ENCODE measurements around the gene PLXDC2. TPM values are rescaled to one million over a fixed set of nuclear protein-coding genes. Genes with fewer than 3 reads are reported as not detected.

The PLXDC2 gene
- polyA plus RNA-seq, 1 of the 3 experiments (the other 2 are of a cell fraction): 2.5 TPM

DNA sequence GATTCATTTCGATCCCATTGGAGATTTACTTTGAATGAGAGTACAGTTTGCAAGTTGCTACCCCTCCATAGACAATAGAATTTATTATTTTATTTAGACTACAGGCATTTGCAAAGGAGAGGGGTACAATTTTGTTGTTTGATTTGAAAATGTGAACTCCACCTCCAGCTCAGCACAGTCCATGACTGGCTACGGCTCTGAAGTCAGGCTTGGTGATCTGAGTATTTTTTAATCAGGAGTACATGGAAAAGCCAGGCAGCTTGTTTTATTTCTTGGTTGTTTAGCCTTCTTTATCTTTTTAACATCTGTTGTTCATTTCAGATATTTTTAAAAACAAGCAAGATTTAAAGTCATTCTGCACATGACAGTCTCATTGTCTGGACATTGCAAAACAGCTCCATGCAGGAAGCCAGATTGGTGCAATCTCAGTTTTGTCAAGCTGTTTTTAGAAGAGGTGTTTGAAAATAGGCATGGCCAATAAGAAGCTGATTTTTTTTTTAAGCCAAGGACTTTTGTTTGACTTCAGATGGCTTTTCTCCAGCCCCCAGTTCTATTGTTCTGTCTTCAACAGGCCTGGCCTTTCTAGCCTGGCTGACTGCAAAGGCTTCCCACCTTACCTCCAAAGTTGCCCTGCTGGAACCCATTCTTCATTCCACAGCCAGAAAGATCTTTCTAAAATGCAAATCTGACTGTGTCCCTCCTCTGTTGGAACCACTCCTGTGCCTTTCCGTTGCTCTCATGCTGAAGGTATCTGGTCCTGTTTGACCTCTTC, 12.2 kb downstream of the PLXDC2 start:
- Histone ChIP-seq H3K4me3 (ENCODE audit: low read depth in 2 of 2, low read length in 1 of 2) (no peak overlapping the region), H3K9me2 (no peaks in the 10 kb centered on the region), H3K4me1 (ENCODE audit: control insufficient read depth in 1 of 2, insufficient read depth in 2 of 2, low read depth in 1 of 2, low read length in 1 of 2) (peaks cover 5 to 16% of the 10 kb centered on the region in 2 experiments; a peak in 3 of 4 replicates), H3K36me3 (replicated peaks in 1 of 2; ENCODE audit: control insufficient read depth in 1 of 2, insufficient read depth in 2 of 2, low read length in 1 of 2) (no peaks in the 10 kb centered on the region), H3K27me3 (ENCODE audit: insufficient read depth) (no peaks in the 10 kb centered on the region), H3F3A (replicated peaks; ENCODE audit: insufficient read depth) (no peaks in the 10 kb centered on the region), H2AFZ (ENCODE audit: low read depth) (no peak overlapping the region), H4K20me1 (ENCODE audit: insufficient read depth) (no peaks in the 10 kb centered on the region), H3K9me3 (no peaks in the 10 kb centered on the region), H3K79me2 (ENCODE audit: insufficient read depth) (no peaks in the 10 kb centered on the region), H3K4me2 (no peak overlapping the region), H3K9ac (no peak overlapping the region), H3K27ac (ENCODE audit: low read depth in 2 of 2, low read length in 1 of 2) (0 out of 4 replicates have a peak overlapping the region, but pooled peaks of 1 of the 2 experiments have one; percentile 40)
- CTCF ChIA-PET: interaction anchor here (0.8 to 1.0 kb wide), 2 partner anchors 9 to 10 kb away, joined by 3 to 6 read pairs; no protein-coding TSS in a partner anchor
- POLR2A ChIA-PET: interaction anchor here (1.0 kb wide), 1 partner anchor 15 kb away, joined by 4 read pairs; no protein-coding TSS in a partner anchor
- TF ChIP-seq FOXM1 (IDR thresholded peaks at IDR 0.05; ENCODE audit: low read depth): no peak
- TF ChIP-seq, protein P1, sequence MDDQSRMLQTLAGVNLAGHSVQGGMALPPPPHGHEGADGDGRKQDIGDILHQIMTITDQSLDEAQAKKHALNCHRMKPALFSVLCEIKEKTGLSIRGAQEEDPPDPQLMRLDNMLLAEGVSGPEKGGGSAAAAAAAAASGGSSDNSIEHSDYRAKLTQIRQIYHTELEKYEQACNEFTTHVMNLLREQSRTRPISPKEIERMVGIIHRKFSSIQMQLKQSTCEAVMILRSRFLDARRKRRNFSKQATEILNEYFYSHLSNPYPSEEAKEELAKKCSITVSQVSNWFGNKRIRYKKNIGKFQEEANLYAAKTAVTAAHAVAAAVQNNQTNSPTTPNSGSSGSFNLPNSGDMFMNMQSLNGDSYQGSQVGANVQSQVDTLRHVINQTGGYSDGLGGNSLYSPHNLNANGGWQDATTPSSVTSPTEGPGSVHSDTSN (IDR thresholded peaks at IDR 0.05): no peak
- TF ChIP-seq NFIC (IDR thresholded peaks at IDR 0.05; ENCODE audit: borderline replicate concordance): no peak
- TF ChIP-seq, protein P2, sequence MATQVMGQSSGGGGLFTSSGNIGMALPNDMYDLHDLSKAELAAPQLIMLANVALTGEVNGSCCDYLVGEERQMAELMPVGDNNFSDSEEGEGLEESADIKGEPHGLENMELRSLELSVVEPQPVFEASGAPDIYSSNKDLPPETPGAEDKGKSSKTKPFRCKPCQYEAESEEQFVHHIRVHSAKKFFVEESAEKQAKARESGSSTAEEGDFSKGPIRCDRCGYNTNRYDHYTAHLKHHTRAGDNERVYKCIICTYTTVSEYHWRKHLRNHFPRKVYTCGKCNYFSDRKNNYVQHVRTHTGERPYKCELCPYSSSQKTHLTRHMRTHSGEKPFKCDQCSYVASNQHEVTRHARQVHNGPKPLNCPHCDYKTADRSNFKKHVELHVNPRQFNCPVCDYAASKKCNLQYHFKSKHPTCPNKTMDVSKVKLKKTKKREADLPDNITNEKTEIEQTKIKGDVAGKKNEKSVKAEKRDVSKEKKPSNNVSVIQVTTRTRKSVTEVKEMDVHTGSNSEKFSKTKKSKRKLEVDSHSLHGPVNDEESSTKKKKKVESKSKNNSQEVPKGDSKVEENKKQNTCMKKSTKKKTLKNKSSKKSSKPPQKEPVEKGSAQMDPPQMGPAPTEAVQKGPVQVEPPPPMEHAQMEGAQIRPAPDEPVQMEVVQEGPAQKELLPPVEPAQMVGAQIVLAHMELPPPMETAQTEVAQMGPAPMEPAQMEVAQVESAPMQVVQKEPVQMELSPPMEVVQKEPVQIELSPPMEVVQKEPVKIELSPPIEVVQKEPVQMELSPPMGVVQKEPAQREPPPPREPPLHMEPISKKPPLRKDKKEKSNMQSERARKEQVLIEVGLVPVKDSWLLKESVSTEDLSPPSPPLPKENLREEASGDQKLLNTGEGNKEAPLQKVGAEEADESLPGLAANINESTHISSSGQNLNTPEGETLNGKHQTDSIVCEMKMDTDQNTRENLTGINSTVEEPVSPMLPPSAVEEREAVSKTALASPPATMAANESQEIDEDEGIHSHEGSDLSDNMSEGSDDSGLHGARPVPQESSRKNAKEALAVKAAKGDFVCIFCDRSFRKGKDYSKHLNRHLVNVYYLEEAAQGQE (IDR thresholded peaks at IDR 0.05; ENCODE audit: low read depth, low read length): no peak
- no peak for TF ChIP-seq FOSL2 (IDR thresholded peaks at IDR 0.05; ENCODE audit: borderline replicate concordance, low read depth)
- 80% methylated on average over 3 of the region's 3 CpGs for WGBS (ENCODE audit: low lambda C conversion rate)
- DNase-seq: no peak

DNA sequence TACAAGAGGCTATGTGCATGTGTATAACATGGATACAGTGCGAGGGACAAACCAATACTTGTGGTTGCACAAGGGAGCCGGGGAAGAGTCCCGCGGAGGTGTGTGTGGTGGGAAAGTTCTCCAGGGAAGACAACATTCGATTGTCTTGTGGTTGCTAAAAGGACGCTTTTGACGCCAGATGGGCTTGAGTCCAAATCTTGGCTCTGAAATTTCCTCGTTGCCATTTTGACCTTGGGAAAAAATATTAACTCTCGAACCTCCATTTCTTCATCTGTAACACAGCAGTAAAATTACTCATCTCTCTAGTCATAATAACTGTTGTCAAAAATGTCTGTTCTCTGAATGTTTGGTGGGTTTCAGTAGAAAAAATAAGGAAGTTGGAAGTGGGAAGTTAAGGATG, 16.5 kb downstream of the PLXDC2 start:
- Histone ChIP-seq H3K9me2 (no peaks in the 10 kb centered on the region), H3F3A (replicated peaks; ENCODE audit: insufficient read depth) (no peaks in the 10 kb centered on the region), H4K20me1 (ENCODE audit: insufficient read depth) (no peaks in the 10 kb centered on the region), H3K4me1 (ENCODE audit: control insufficient read depth in 1 of 2, insufficient read depth in 2 of 2, low read depth in 1 of 2, low read length in 1 of 2) (peaks cover 0 to 3% of the 10 kb centered on the region in 2 experiments; a peak in 3 of 4 replicates), H2AFZ (ENCODE audit: low read depth) (no peak overlapping the region), H3K4me3 (ENCODE audit: low read depth in 2 of 2, low read length in 1 of 2) (no peak overlapping the region), H3K4me2 (no peak overlapping the region), H3K9ac (no peak overlapping the region), H3K36me3 (replicated peaks in 1 of 2; ENCODE audit: control insufficient read depth in 1 of 2, insufficient read depth in 2 of 2, low read length in 1 of 2) (no peaks in the 10 kb centered on the region), H3K9me3 (no peaks in the 10 kb centered on the region), H3K79me2 (ENCODE audit: insufficient read depth) (no peaks in the 10 kb centered on the region), H3K27me3 (ENCODE audit: insufficient read depth) (no peaks in the 10 kb centered on the region), H3K27ac (ENCODE audit: low read depth in 2 of 2, low read length in 1 of 2) (no peak overlapping the region)
- DNase-seq: no peak
- CTCF ChIA-PET: no interaction called here
- POLR2A ChIA-PET: no interaction called here
- 67% methylated on average over 9 of the region's 9 CpGs for WGBS (ENCODE audit: low lambda C conversion rate)
- TF ChIP-seq NFIC (IDR thresholded peaks at IDR 0.05; ENCODE audit: borderline replicate concordance) (no peak), RFX5 (IDR thresholded peaks at IDR 0.05; ENCODE audit: low read length) (no peak), NRF1 (IDR thresholded peaks at IDR 0.05; ENCODE audit: low read depth, low read length) (no peak), YY1 (IDR thresholded peaks at IDR 0.05; ENCODE audit: low read depth) (no peak), GATA2 (CRISPR knock-in tag; IDR thresholded peaks at IDR 0.05) (no peak), MEF2A (IDR thresholded peaks at IDR 0.05; ENCODE audit: borderline replicate concordance, low read depth) (no peak), TAF1 (IDR thresholded peaks at IDR 0.05; ENCODE audit: borderline replicate concordance, low read depth, low read length) (no peak), EP300 (IDR thresholded peaks at IDR 0.05; ENCODE audit: borderline replicate concordance in 1 of 2, low read depth in 1 of 2, low read length in 1 of 2) (no peak), SIN3A (IDR thresholded peaks at IDR 0.05; ENCODE audit: borderline replicate concordance, low read depth, low read length) (no peak), FOXM1 (IDR thresholded peaks at IDR 0.05; ENCODE audit: low read depth) (no peak), ELF1 (IDR thresholded peaks at IDR 0.05) (no peak)
- TF ChIP-seq, protein P3, sequence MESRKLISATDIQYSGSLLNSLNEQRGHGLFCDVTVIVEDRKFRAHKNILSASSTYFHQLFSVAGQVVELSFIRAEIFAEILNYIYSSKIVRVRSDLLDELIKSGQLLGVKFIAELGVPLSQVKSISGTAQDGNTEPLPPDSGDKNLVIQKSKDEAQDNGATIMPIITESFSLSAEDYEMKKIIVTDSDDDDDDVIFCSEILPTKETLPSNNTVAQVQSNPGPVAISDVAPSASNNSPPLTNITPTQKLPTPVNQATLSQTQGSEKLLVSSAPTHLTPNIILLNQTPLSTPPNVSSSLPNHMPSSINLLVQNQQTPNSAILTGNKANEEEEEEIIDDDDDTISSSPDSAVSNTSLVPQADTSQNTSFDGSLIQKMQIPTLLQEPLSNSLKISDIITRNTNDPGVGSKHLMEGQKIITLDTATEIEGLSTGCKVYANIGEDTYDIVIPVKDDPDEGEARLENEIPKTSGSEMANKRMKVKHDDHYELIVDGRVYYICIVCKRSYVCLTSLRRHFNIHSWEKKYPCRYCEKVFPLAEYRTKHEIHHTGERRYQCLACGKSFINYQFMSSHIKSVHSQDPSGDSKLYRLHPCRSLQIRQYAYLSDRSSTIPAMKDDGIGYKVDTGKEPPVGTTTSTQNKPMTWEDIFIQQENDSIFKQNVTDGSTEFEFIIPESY (IDR thresholded peaks at IDR 0.05; ENCODE audit: borderline replicate concordance, low read depth): no peak
- TF ChIP-seq, protein P2 (IDR thresholded peaks at IDR 0.05; ENCODE audit: low read depth, low read length): no peak

All from SK-N-SH (cell line).